CD4-positive, alpha-beta T cell (primary cell): ENCODE measurements around the gene CDKN2B-AS1. TPM values are rescaled to one million over a fixed set of nuclear protein-coding genes. Genes with fewer than 3 reads are reported as not detected.

Experiments
- ATAC-seq: fragments of 200-7000 bp; cut with Tn5 transposase; one replicate; pipeline ENCODE4 v1.10.0; 2022; ENCODE audit warnings: mild to moderate bottlenecking; ENCODE audit not compliant: poor library complexity
- CTCF ChIA-PET: fragments of 350-600 bp; sonication (Branson Sonifier 250); formaldehyde crosslinking; loops from one replicate; lab custom pipeline; 2021; ENCODE audit warnings: antibody characterized with exemption, inconsistent platforms; lab: Charles Lee
- POLR2A ChIA-PET: fragments of 350-600 bp; sonication (Branson Sonifier 250); formaldehyde crosslinking; loops from one replicate; lab custom pipeline; 2021; ENCODE audit warnings: antibody characterized with exemption, inconsistent platforms; lab: Charles Lee
- DNase-seq, 14 experiments: peaks; one replicate each; pipeline ENCODE4 v3.0.0-alpha.2; 2013 to 2020; ENCODE audit warnings: mixed read lengths in 2 of 14
- H3K27ac ChIP-seq, 2 donors: one replicate each; pipeline versions ENCODE4 v1.5.1 to v1.7.0; 2013; ENCODE audit warnings: low read length in 2 of 2, low read depth in 1 of 2, mild to moderate bottlenecking in 1 of 2
- H3K27me3 ChIP-seq, 2 experiments: 1 replicate in 1 of 2; 2 replicates in 1 of 2; pipeline versions ENCODE4 v1.6.1 to v1.7.0; 2013; ENCODE audit warnings: low read length in 2 of 2, control low read depth in 1 of 2, mild to moderate bottlenecking in 1 of 2, moderate library complexity in 1 of 2; ENCODE audit not compliant: insufficient read depth in 2 of 2, control insufficient read depth in 1 of 2
- H3K36me3 ChIP-seq: one replicate; pipeline ENCODE4 v1.6.1; 2013; ENCODE audit warnings: low read length, control low read depth; ENCODE audit not compliant: insufficient read depth
- H3K4me1 ChIP-seq: one replicate; pipeline ENCODE4 v1.6.1; 2013; ENCODE audit warnings: low read length, control low read depth; ENCODE audit not compliant: insufficient read depth
- H3K4me3 ChIP-seq: one replicate; pipeline ENCODE4 v1.5.1; 2013; ENCODE audit warnings: mild to moderate bottlenecking, low read length, moderate library complexity
- H3K9me3 ChIP-seq, 2 experiments: 1 replicate in 1 of 2; 2 replicates in 1 of 2; pipeline versions ENCODE4 v1.6.1 to v1.7.0; 2013; ENCODE audit warnings: low read length in 2 of 2, mild to moderate bottlenecking in 2 of 2, control low read depth in 1 of 2, moderate library complexity in 1 of 2; ENCODE audit not compliant: control insufficient read depth in 1 of 2, insufficient read depth in 1 of 2
- H3K27ac Mint-ChIP-seq: one replicate; pipeline ENCODE4 v1.8.0; 2020; ENCODE audit warnings: mixed read lengths
- H3K27me3 Mint-ChIP-seq: one replicate; pipeline ENCODE4 v1.8.0; 2021; ENCODE audit warnings: mixed read lengths
- H3K36me3 Mint-ChIP-seq: one replicate; pipeline ENCODE4 v1.8.0; 2021; ENCODE audit warnings: low read depth, mixed read lengths
- H3K4me1 Mint-ChIP-seq: one replicate; pipeline ENCODE4 v1.8.0; 2021; ENCODE audit warnings: low read depth, mixed read lengths
- H3K4me3 Mint-ChIP-seq: one replicate; pipeline ENCODE4 v1.8.0; 2020; ENCODE audit warnings: mild to moderate bottlenecking, mixed read lengths
- H3K9me3 Mint-ChIP-seq: one replicate; pipeline ENCODE4 v1.8.0; 2020; ENCODE audit warnings: mixed read lengths
- CTCF ChIP-seq: fragments of 200-600 bp; IDR thresholded peaks from one replicate; pipeline ENCODE4 v1.8.0; 2022; ENCODE audit warnings: antibody characterized with exemption, mild to moderate bottlenecking
- intact Hi-C, 2 experiments: fragments of 100-400 bp; cut with DNase I in 1 of 2; cut with micrococcal nuclease in 1 of 2; formaldehyde crosslinking; loops; one replicate each; pipeline versions ENCODE4 v1.15.1 to v1.9.0; 2023 to 2025; cut with DNase I, micrococcal nuclease
- total RNA-seq, 174 experiments: library from RNA in 2 of 174; stranded (reverse) in 2 of 174; gene quantifications; one replicate each; pipeline ENCODE4 v1.2.3 and lab custom pipeline; 2021 to 2026

The CDKN2B-AS1 gene
- total RNA-seq, 2 experiments from 2014 or later: 0.25 to 0.30 TPM

- no peaks in the 10 kb centered on the region for H3K4me1 ChIP-seq
- TF ChIP-seq CTCF: no peak
- no peaks in the 10 kb centered on the region for H3K27me3 ChIP-seq
- no peak for DNase-seq
- CTCF ChIA-PET: interaction anchor here (0.6 to 2.0 kb wide), 5 partner anchors 34 to 312 kb away, joined by 3 to 11 read pairs (median 4); no protein-coding TSS in a partner anchor
- Mint-ChIP-seq H3K27ac (no peak overlapping the region), H3K36me3 (no peaks in the 10 kb centered on the region), H3K4me1 (no peaks in the 10 kb centered on the region), H3K9me3 (peaks cover 2% of the 10 kb centered on the region), H3K27me3 (peaks cover 17% of the 10 kb centered on the region), H3K4me3 (no peak overlapping the region)
- intact Hi-C loops: loop anchor here in 1 of 2 experiments (5.0 kb wide), 1 partner anchor 307 kb away; no protein-coding TSS in a partner anchor
- no peaks in the 10 kb centered on the region for H3K36me3 ChIP-seq
- H3K27ac ChIP-seq: no peak overlapping the region
- H3K4me3 ChIP-seq: no peak overlapping the region
- no peak for ATAC-seq
- POLR2A ChIA-PET: no interaction called here
- H3K9me3 ChIP-seq: peaks cover 0 to 6% of the 10 kb centered on the region in 2 experiments
Observed at GRCh38 chr9:22118810-22119521, 124.4 kb downstream of the CDKN2B-AS1 start.

GRCh38 chr9:22119522-22120158 is 125.0 kb downstream of the CDKN2B-AS1 start:
- ATAC-seq (no peak), DNase-seq (peak in 3 of 14 experiments; percentile 38 to 56 (median 47))
- H3K27ac Mint-ChIP-seq: no peak overlapping the region
- Histone ChIP-seq H3K27ac (no peak overlapping the region), H3K4me1 (no peaks in the 10 kb centered on the region), H3K4me3 (no peak overlapping the region), H3K36me3 (no peaks in the 10 kb centered on the region), H3K9me3 (peaks cover 0 to 6% of the 10 kb centered on the region in 2 experiments), H3K27me3 (no peaks in the 10 kb centered on the region)
- H3K4me1 Mint-ChIP-seq: no peaks in the 10 kb centered on the region
- H3K27me3 Mint-ChIP-seq: peaks cover 13% of the 10 kb centered on the region
- intact Hi-C loops: loop anchor here in 1 of 2 experiments (5.0 kb wide), 1 partner anchor 307 kb away; no protein-coding TSS in a partner anchor
- ChIA-PET POLR2A (interaction anchor here (0.7 kb wide), 1 partner anchor 1586 kb away, joined by 3 read pairs; no protein-coding TSS in a partner anchor), CTCF (interaction anchor here (0.6 to 2.0 kb wide), 4 partner anchors 35 to 312 kb away, joined by 3 to 11 read pairs (median 4); no protein-coding TSS in a partner anchor)
- no peak overlapping the region for H3K4me3 Mint-ChIP-seq
- peaks cover 2% of the 10 kb centered on the region for H3K9me3 Mint-ChIP-seq
- H3K36me3 Mint-ChIP-seq: no peaks in the 10 kb centered on the region
- TF ChIP-seq CTCF: no peak

- Mint-ChIP-seq H3K9me3 (peaks cover 2% of the 10 kb centered on the region), H3K4me3 (no peak overlapping the region), H3K27me3 (peaks cover 13% of the 10 kb centered on the region), H3K36me3 (no peaks in the 10 kb centered on the region), H3K27ac (no peak overlapping the region), H3K4me1 (no peaks in the 10 kb centered on the region)
- no peak overlapping the region for H3K4me3 ChIP-seq
- POLR2A ChIA-PET: interaction anchor here (0.7 kb wide), 1 partner anchor 1586 kb away, joined by 3 read pairs; no protein-coding TSS in a partner anchor
- H3K27me3 ChIP-seq: no peaks in the 10 kb centered on the region
- DNase-seq (no peak), ATAC-seq (no peak)
- H3K27ac ChIP-seq: no peak overlapping the region
- H3K9me3 ChIP-seq: peaks cover 0 to 6% of the 10 kb centered on the region in 2 experiments
- no peaks in the 10 kb centered on the region for H3K4me1 ChIP-seq
- CTCF ChIA-PET: interaction anchor here (2.0 kb wide), 1 partner anchor 306 kb away, joined by 11 read pairs; no protein-coding TSS in a partner anchor
- no peak for TF ChIP-seq CTCF
- H3K36me3 ChIP-seq: no peaks in the 10 kb centered on the region
- intact Hi-C loops: no loop called here
Observed at GRCh38 chr9:22120159-22120549, 125.6 kb downstream of the CDKN2B-AS1 start.
